ENCODE data around the gene FAM184A. TPM values are rescaled to one million over a fixed set of nuclear protein-coding genes. Genes with fewer than 3 reads are reported as not detected.
A peak's percentile ranks its signal among the peaks of the same experiment; 100 is the strongest.

The FAM184A gene
- total and polyA plus RNA-seq, 2 of the 13 experiments (the other 11 are each of a cell fraction or from before 2014, with no cell fraction given) = 7.0 to 18.0 TPM

GRCh38 chr6:119078376-119079282, at the start of gene FAM184A (continued):
- TF ChIP-seq CREB3 (CRISPR knock-in tag; IDR thresholded peaks at IDR 0.05) = peak; percentile 48
- peak; percentile 23; the same call in 1 of the 2 replicates for TF ChIP-seq CHCHD3 (CRISPR knock-in tag; IDR thresholded peaks at IDR 0.05)
- TF ChIP-seq AHR (CRISPR knock-in tag; IDR thresholded peaks at IDR 0.05) = peak; percentile 75; the same call in 1 of the 2 replicates
- TF ChIP-seq ZBTB2 (CRISPR knock-in tag; IDR thresholded peaks at IDR 0.05; ENCODE audit: low read depth) = no peak
- TF ChIP-seq NFYC (CRISPR knock-in tag; IDR thresholded peaks at IDR 0.05) = no peak; the same call in 1 of the 2 replicates
- TF ChIP-seq ELK4 (CRISPR knock-in tag; IDR thresholded peaks at IDR 0.05; ENCODE audit: borderline replicate concordance) = no peak
- no peak for TF ChIP-seq RARG (CRISPR knock-in tag; IDR thresholded peaks at IDR 0.05; ENCODE audit: low read depth)
- TF ChIP-seq JUN (CRISPR knock-in tag; IDR thresholded peaks at IDR 0.05) = no peak
- no peak; the same call in 1 of the 2 replicates for TF ChIP-seq FLYWCH1 (CRISPR knock-in tag; IDR thresholded peaks at IDR 0.05)
- TF ChIP-seq KMT2A (CRISPR knock-in tag; IDR thresholded peaks at IDR 0.05) = peak; percentile 82
- peak; percentile 47; the same call in 1 of the 2 replicates for TF ChIP-seq MEIS2 (CRISPR knock-in tag; IDR thresholded peaks at IDR 0.05)
- no peak for TF ChIP-seq USF2 (IDR thresholded peaks at IDR 0.05; ENCODE audit: low read depth, low read length)
- TF ChIP-seq USF2 (CRISPR knock-in tag; IDR thresholded peaks at IDR 0.05; ENCODE audit: borderline replicate concordance) = no peak
- TF ChIP-seq NCOA2 (CRISPR knock-in tag; IDR thresholded peaks at IDR 0.05) = 0 out of 2 replicates have a peak, but pooled peaks have one; percentile 14
- TF ChIP-seq SCMH1 (CRISPR knock-in tag; IDR thresholded peaks at IDR 0.05; ENCODE audit: borderline replicate concordance) = no peak
- no peak for TF ChIP-seq TIGD3 (CRISPR knock-in tag; IDR thresholded peaks at IDR 0.05; ENCODE audit: borderline replicate concordance)
- peak; percentile 36; the same call in 1 of the 2 replicates for TF ChIP-seq REPIN1 (CRISPR knock-in tag; IDR thresholded peaks at IDR 0.05; ENCODE audit: borderline replicate concordance, low read depth)
- no peak for TF ChIP-seq FOXA1 (IDR thresholded peaks at IDR 0.05)
- no peak for TF ChIP-seq FOXA1 (CRISPR knock-in tag; IDR thresholded peaks at IDR 0.05)
- TF ChIP-seq RFXAP (CRISPR knock-in tag; IDR thresholded peaks at IDR 0.05; ENCODE audit: borderline replicate concordance) = peak; percentile 45
- no peak for TF ChIP-seq ERF (CRISPR knock-in tag; IDR thresholded peaks at IDR 0.05)
- TF ChIP-seq TBX2 (CRISPR knock-in tag; IDR thresholded peaks at IDR 0.05; ENCODE audit: borderline replicate concordance) = no peak
- TF ChIP-seq SMARCE1 (IDR thresholded peaks at IDR 0.05; ENCODE audit: borderline replicate concordance) = no peak
